Fibroblast of peridontal ligament (primary cell): ENCODE results near the gene EXOC8.

Experiments
- DNase-seq: peaks from one replicate; pipeline ENCODE4 v3.0.0-alpha.2; 2010; ENCODE audit errors: extremely low read depth

The EXOC8 gene

DNA sequence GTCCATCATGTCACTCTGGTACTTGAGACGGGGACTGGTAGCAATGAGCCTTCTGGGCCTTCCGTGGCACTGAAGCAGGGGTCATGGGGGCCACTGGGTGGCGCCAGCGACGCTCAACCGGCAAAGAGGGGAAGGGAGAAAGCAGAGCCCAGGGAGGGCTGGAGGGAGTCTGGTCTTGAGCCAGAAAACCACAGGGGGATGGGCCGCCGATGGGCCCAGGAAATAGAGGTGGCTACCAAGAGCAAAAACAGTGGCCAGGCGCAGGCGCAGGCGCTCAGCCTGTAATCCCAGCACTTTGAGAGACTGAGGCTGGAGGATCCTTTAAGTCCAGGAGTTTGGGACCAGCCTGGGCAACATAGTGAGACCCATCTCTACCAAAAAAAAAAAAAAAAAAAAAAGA lies 21.8 kb downstream of the EXOC8 start:
- DNase-seq: no peak

DNA sequence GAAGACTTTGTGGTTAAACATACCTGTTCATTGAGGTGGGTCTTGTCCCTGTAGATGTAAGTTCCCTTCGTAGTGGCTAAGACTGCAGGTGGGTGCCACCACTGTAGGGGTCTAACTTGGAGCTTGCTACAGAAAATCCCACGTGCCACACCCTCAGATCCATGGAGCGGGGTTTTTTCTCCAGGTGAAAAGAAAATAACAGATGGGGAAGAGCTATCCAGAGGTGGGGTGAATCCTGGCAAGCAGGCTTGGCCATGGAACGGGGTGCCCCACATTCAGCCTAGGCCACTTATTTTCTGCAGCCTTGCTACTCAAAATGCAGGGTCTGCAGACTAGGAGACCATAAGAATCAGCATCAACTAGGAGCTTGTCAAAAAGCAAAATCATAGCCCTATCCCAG lies 24.0 kb downstream of the EXOC8 start:
- DNase-seq: no peak

DNA sequence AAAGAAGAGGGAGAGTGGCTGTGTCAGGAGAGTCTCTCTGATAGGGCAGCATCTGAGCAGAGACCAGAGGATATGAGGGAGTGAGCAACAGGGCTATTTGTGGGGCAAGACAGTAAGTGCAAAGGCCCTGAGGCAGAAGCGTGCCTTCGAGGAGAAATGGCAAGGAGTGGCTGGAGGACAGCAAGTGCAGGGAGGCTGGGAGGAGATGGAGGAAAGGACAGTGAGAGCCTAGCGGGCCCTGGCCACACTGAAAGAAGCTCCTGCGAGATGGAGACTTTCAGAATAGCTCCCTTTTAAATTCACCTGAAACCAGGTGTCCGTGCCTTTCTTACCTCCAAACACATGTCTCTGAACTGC lies 25.2 kb downstream of the EXOC8 start:
- no peak for DNase-seq

DNA sequence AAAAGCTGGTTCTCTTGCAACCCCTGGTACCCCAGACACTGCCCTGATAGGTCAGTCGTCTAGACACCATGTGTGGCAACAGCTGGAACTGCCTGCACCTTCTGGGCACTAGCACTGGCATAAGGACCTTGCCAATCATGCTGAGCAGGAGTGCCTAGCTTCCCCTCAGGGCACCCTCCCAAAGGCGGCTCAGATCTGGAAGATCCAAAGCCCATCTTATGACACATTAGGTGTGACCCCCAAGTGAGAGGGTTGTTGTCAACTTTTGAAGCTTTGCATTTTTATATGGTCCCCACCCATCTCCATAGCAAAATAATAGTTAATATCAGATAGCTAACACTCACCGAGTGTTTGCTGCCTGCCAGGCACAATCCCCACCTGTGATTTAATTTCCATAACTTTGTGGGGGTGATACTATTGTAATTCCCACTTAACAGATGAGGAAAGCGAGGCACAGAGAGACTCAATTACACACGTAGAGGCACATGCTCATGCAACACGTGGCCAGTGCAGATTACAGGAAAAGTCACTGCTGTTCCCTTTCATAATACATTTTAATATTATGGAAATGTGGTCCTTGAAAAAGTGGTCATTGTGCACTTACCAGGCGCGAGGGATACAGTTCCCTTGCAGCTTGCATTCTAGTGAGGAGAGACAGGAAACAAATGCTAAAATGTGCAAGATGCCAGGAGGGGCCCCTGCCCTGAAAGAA lies 25.8 kb downstream of the EXOC8 start:
- DNase-seq: no peak

DNA sequence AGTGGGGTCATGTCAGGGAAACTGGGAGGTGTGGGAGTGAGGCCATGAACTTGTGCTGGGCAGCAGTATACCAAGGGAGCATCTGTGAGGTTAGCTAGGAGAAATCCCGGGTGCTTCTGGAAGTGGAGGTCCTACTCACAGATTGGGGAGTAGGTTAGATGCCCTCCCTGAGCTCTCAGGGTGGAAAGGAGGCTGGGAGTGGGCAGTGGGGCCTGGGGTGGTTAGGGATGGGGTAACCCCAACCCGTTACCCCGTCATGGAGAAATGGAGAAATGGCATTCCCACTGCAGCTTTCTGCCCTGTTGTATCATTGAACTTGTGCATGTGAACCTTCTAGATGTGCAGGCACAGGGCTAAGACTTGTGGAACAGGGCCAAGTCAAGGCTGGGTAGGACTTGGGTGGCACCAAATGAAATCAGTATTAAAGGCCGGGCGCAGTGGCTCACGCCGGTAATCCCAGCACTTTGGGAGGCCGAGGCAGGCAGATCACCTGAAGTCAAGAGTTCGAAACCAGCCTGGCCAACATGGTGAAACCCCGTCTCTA lies 27.2 kb downstream of the EXOC8 start:
- DNase-seq: no peak

DNA sequence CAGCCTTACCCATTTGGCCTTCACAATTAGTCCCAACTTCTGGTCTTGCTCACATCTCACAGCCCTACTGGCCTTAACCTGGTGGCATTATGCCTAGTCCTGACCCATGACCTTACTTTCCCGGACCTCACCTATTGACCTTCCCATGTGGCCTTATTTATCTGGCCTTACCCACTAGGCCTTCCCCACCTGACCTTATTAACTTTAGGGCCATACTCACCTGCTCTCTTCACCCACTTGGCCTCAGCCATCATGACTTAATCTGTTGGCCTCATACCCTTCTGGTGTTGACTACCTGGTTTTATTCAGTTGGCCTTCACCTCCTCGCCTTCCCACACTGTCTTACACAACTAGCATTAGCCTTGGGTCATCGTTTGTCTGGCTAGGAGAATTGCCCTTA lies 35.7 kb downstream of the EXOC8 start:
- no peak for DNase-seq

DNA sequence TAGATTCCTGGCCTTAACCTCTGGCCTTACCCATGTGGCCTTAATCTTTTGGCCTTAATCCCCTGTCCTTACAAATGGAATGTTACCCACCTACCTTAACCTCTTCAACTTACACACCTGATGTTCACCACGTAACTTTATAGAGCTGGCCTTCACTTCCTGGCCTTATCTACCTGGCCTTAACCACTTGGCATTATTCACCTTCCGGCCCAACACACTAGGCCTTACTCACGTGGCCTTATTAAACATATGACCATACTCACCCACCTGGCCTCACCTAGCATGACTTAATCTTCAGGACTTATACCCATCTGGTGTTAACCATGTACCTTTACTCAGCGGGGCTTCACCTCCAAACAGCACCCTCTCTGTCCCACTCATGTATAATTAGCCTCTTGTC lies 41.7 kb downstream of the EXOC8 start:
- no peak for DNase-seq

DNA sequence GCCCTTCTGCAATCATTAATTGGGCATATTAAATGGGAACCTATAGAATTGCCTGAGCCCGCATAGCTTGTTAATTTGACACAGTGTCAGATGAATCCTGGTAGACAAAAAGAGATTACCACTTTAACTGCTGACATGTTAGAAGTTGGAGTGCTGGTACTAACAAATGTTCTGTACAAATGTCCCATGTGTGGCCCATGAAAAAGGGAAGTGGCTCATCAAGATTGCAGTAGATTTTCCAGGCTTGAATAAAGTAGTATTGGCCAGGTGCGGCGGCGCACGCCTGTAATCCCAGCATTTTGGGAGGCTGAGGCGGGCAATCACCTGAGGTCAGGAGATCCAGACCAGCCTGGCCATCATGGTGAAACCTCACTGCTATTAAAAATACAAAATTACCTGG lies 51.0 kb downstream of the EXOC8 start:
- no peak for DNase-seq

DNA sequence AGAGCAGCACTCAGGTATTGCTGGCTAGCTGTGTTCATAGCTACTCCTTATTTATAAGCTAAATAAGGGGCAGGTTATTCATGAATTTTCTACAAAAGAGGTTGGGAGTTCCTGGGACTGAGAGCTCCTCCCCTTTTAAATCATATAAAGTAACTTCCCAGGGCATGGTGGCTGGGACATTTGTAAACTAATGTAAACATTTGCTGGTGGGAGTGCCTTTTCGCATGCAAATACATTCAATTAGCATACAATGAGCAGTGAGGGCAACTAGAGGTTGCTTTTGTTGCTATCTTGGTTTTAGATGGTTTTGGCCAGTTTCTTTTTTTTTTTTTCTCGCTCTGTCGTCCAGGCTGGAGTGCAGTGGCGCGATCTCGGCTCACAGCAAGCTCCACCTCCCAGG lies 53.2 kb downstream of the EXOC8 start:
- DNase-seq: no peak
